ENCODE results near the gene MON2. TPM values are rescaled to one million over a fixed set of nuclear protein-coding genes. Genes with fewer than 3 reads are reported as not detected.

MON2 gene
- total and polyA plus RNA-seq, 2 of the 8 experiments (the other 6 are each of a cell fraction or from before 2014, with no cell fraction given) = 3.8 to 21.8 TPM

DNA sequence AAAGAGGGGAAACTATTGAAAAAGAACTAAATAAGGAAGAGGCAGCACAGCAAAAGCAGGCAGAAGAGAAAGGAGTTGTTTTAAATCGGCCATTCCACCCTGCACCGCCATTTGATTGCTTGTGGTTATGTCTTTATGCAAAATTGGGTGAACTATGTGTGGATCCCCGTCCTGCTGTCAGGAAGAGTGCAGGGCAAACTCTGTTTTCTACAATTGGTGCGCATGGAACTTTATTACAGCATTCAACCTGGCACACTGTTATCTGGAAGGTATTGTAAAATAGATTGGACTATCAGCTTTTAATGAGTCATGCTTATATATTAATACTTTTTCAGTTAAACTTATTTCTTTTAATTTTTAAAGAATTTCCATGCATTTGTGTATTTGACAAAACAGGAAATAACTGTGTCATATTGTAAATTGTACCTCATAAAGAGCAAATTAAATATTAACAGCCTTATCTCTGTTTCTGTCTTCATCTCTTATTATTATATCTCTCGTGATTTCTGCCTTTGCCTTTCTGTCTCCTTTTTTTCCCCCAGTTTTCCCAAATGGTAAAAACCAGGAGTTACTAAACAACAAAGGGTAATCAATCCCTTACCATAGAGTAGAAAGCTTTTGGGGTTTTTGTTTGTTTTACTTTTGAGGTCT is 86.4 kb downstream of the MON2 start:
- no peaks in the 10 kb centered on the region for H3K4me1 ChIP-seq (replicated peaks in 1 of 4; ENCODE audit: control insufficient read depth in 3 of 4, insufficient read depth in 4 of 4, low read length in 3 of 4)
- no peaks in the 10 kb centered on the region for H3K9me3 ChIP-seq (ENCODE audit: insufficient read depth in 2 of 2, low read depth in 1 of 2, low read length in 1 of 2)
- H3K4me3 ChIP-seq (ENCODE audit: extremely low read depth in 1 of 4, insufficient read depth in 2 of 4, low read depth in 3 of 4, low read length in 4 of 4) = no peak overlapping the region
- H3K14ac ChIP-seq (ENCODE audit: insufficient read length) = no peak overlapping the region
- no peak overlapping the region for H2BK15ac ChIP-seq (ENCODE audit: low read length)
- H4K91ac ChIP-seq (replicated peaks; ENCODE audit: insufficient read length, low read length) = no peak overlapping the region
- ChIA-PET POLR2A (ENCODE audit: partially characterized antibody) (no interaction called here), CTCF (ENCODE audit: partially characterized antibody) (no interaction called here)
- H4K8ac ChIP-seq (ENCODE audit: extremely low read depth, insufficient read depth, low read length) = no peak overlapping the region
- no peak overlapping the region for H3K4ac ChIP-seq (replicated peaks; ENCODE audit: insufficient read length, low read depth, low read length)
- H3K9ac ChIP-seq (replicated peaks in 1 of 4; ENCODE audit: extremely low read depth in 1 of 4, low read depth in 3 of 4, low read length in 3 of 4) = no peak overlapping the region
- H3K27me3 ChIP-seq (replicated peaks in 1 of 4; ENCODE audit: control insufficient read depth in 3 of 4, extremely low read depth in 1 of 4, insufficient read depth in 3 of 4, low read length in 3 of 4) = no peaks in the 10 kb centered on the region
- no peak overlapping the region for H2AK5ac ChIP-seq (ENCODE audit: low read depth, low read length)
- H3K56ac ChIP-seq (replicated peaks; ENCODE audit: insufficient read length, low read depth, low read length) = no peak overlapping the region
- no peak overlapping the region for H2AFZ ChIP-seq (ENCODE audit: low read length)
- H2BK20ac ChIP-seq (ENCODE audit: low read length) = no peak overlapping the region
- H2BK120ac ChIP-seq (replicated peaks; ENCODE audit: low read depth, low read length) = no peak overlapping the region
- no peak overlapping the region for H4K5ac ChIP-seq (ENCODE audit: insufficient read length, low read depth, low read length)
- no peak for FAIRE-seq
- H3K4me2 ChIP-seq (ENCODE audit: insufficient read depth in 1 of 2, low read depth in 2 of 2, low read length in 2 of 2) = no peak overlapping the region
- H3K79me1 ChIP-seq (ENCODE audit: low read depth, low read length) = no peaks in the 10 kb centered on the region
- no peak overlapping the region for H3K27ac ChIP-seq (ENCODE audit: low read depth, low read length)
- H3K79me2 ChIP-seq (ENCODE audit: control insufficient read depth in 1 of 2, insufficient read depth in 2 of 2, low read length in 2 of 2) = no peaks in the 10 kb centered on the region
- WGBS, 2 experiments (ENCODE audit: extremely low coverage in 1 of 2, insufficient coverage in 1 of 2, insufficient read length in 1 of 2, insufficient replicate concordance in 2 of 2, low coverage in 1 of 2, low lambda C conversion rate in 2 of 2, missing lambda C conversion rate in 1 of 2) = 92% methylated on average over 5 of the region's 5 CpGs; no CpG with 5 or more reads in 1 of the 2 experiments
- no peak overlapping the region for H3K18ac ChIP-seq (ENCODE audit: extremely low read depth, low read length)
- DNase-seq (ENCODE audit: low read depth in 1 of 2, low spot score in 2 of 2) = no peak
- H3K36me3 ChIP-seq (ENCODE audit: control insufficient read depth in 2 of 4, insufficient read depth in 4 of 4, low read length in 3 of 4) = peaks cover 0 to 18% (median 7%) of the 10 kb centered on the region in 4 experiments; a peak in 5 of 8 replicates
- no peak overlapping the region for H3K23ac ChIP-seq (ENCODE audit: insufficient read length)
- H3K23me2 ChIP-seq (ENCODE audit: low read depth, low read length) = no peaks in the 10 kb centered on the region
- H4K20me1 ChIP-seq (replicated peaks in 1 of 2; ENCODE audit: control insufficient read depth in 1 of 2, insufficient read depth in 2 of 2, low read length in 2 of 2) = no peaks in the 10 kb centered on the region
- no peak overlapping the region for H2BK12ac ChIP-seq (ENCODE audit: low read depth, low read length)
- H2BK5ac ChIP-seq (ENCODE audit: low read depth, low read length) = no peak overlapping the region
- TF ChIP-seq CTBP2 (IDR thresholded peaks at IDR 0.05; ENCODE audit: borderline replicate concordance, insufficient read depth, insufficient read length, low read length) = no peak
- no peak for TF ChIP-seq BCL11A (IDR thresholded peaks at IDR 0.05; ENCODE audit: low read depth in 2 of 2, low read length in 2 of 2)
- no peak for TF ChIP-seq HDAC2 (IDR thresholded peaks at IDR 0.05; ENCODE audit: borderline replicate concordance in 1 of 2, low read depth in 2 of 2, low read length in 2 of 2)
- TF ChIP-seq RFX5 (IDR thresholded peaks at IDR 0.05; ENCODE audit: borderline replicate concordance, low read depth, low read length) = no peak
- no peak for TF ChIP-seq PHF8 (conservative IDR thresholded peaks at IDR 0.05; ENCODE audit: low read depth, low read length)
- TF ChIP-seq TCF12 (IDR thresholded peaks at IDR 0.05; ENCODE audit: low read depth, low read length) = no peak
- TF ChIP-seq RAD21 (IDR thresholded peaks at IDR 0.05 in 1 of 2, conservative IDR thresholded peaks at IDR 0.05 in 1 of 2; ENCODE audit: low read depth in 2 of 2, low read length in 2 of 2) = no peak
- TF ChIP-seq SUZ12 (IDR thresholded peaks at IDR 0.05; ENCODE audit: low read length) = no peak
- TF ChIP-seq SIN3A (conservative IDR thresholded peaks at IDR 0.05 in 1 of 2, IDR thresholded peaks at IDR 0.05 in 1 of 2; ENCODE audit: low read depth in 1 of 2, low read length in 2 of 2) = no peak
- TF ChIP-seq NANOG (IDR thresholded peaks at IDR 0.05; ENCODE audit: insufficient read depth, low read depth, low read length, poor library complexity, severe bottlenecking) = no peak
- TF ChIP-seq CHD1 (IDR thresholded peaks at IDR 0.05; ENCODE audit: low read depth, low read length) = no peak
- TF ChIP-seq TBP (IDR thresholded peaks at IDR 0.05; ENCODE audit: low read depth, low read length) = no peak
